Right ventricle myocardium superior (tissue), 1 donor: Measurements from ENCODE around the gene KIF16B. TPM values are rescaled to one million over a fixed set of nuclear protein-coding genes. Genes with fewer than 3 reads are reported as not detected.
"Not testable (repeated sequence)": the region's sequence is repeated elsewhere in the genome, so short reads cannot be mapped to it uniquely, and the experiment has no call there.

ENCODE experiments used
- ATAC-seq: fragments of 200-7000 bp; cut with Tn5 transposase; one replicate; pipeline ENCODE4 v1.9.1; 2020; ENCODE audit warnings: mild to moderate bottlenecking; ENCODE audit not compliant: poor library complexity
- DNase-seq: peaks from one replicate; pipeline ENCODE4 v3.0.0-alpha.2; 2020
- intact Hi-C: fragments of 100-400 bp; cut with DNase I; formaldehyde crosslinking; loops from one replicate; pipeline ENCODE4 v1.11.2; 2022
- total RNA-seq: library from RNA; stranded (reverse); fragmentation: NEBNext Ultra II Directional; extraction: Animal tissue kit (Norgen Biotek cat#: 25700); gene quantifications from one replicate; pipeline ENCODE4 v1.2.1, GENCODE V29; 2021
- donor health status: DM: no; HTN: yes; CAD: no; lungs with severe emphysema.

Gene KIF16B
- total RNA-seq, 1 donor from 2014 or later = 18.3 TPM

DNA sequence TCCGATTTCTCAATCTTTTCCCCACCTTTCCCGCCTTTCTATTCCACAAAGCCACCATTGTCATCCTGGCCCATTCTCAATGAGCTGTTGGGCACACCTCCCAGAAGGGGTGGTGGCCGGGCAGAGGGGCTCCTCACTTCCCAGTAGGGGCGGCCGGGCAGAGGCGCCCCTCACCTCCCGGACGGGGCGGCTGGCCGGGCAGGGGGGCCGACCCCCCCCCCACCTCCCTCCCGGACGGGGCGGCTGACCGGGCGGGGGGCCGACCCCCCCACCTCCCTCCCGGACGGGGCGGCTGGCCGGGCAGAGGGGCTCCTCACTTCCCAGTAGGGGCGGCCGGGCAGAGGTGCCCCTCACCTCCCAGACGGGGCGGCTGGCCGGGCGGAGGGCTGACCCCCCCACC is 346.3 kb downstream of the KIF16B start:
- DNase-seq, intact Hi-C loops, ATAC-seq: not testable (repeated sequence)

DNA sequence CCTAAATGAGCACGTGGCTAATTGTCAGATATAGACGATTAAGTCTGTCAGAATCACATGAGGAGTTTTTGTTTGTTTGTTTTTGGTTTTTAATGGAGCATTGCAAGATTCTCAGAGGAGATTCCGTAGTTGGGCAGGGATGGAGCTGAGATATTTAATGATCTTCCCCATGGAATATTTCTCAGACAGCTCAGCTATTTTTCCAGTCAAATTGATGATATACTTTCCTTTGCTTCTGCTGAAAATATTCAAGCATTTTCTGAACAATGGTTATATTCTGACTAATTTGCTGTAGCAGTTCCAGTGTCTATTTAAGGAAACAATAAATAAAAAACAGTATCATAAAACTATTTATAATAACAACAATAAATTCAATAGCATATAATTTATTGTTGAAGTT is 348.4 kb downstream of the KIF16B start:
- ATAC-seq (no peak), DNase-seq (no peak)
- intact Hi-C loops = no loop called here

DNA sequence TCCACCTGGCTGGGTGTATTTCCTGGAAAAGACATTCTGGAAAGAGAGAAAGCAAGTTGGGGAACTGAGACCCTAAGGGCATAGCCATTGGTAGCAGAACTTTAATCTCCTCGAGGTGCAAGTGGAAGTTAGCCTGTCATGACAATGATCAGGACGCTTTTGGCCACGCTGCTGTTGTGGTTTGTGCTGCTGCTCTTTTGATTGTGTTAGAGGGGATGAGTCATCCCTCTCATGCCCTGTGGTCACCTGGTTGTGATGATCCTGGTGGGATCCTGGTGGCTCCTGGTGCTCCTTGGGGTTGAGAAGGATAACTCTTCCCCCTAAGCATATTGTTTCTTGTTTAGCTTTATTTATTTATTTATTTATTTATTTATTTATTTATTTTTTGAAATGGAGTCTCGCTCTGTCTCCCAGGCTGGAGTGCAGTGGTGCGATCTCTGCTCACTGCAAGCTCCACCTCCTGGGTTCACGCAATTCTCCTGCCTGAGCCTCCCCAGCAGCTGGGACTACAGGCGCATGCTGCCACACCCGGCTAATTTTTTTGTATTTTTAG is 350.3 kb downstream of the KIF16B start:
- DNase-seq = no peak
- intact Hi-C loops = no loop called here
- ATAC-seq = no peak

Other genes with a start within 250 kb of the KIF16B start
- gene SNRPB2, start 156.6 kb upstream of the KIF16B start, total RNA-seq = 28.5 TPM
- gene OTOR, start 174.9 kb upstream of the KIF16B start, total RNA-seq = not detected